Esophagus muscularis mucosa (tissue), 3 donors: ENCODE data around the gene CXCL3.

ENCODE experiments used
- CTCF ChIP-seq, 3 experiments: fragments of 200-600 bp in 2 of 3; fragments of 450-650 bp in 1 of 3; sonication (generic) in 2 of 3; IDR thresholded peaks; one replicate each; pipeline ENCODE4 v1.5.1; 2017 to 2019; ENCODE audit warnings: antibody characterized with exemption in 3 of 3, mild to moderate bottlenecking in 2 of 3, moderate library complexity in 1 of 3
- POLR2A ChIP-seq: fragments of 450-650 bp; IDR thresholded peaks from one replicate; pipeline ENCODE4 v1.6.1; 2017; ENCODE audit warnings: antibody characterized with exemption, moderate library complexity, mild to moderate bottlenecking, low read depth

- TF ChIP-seq CTCF (IDR thresholded peaks at IDR 0.05) (no peak), POLR2A (no peak)
These were observed 8.2 kb downstream of the CXCL3 start for GRCh38 chr4:74030285-74030684.
